ENCODE measurements around the gene UBE2E2. TPM values are rescaled to one million over a fixed set of nuclear protein-coding genes. Genes with fewer than 3 reads are reported as not detected.

The UBE2E2 gene
- total and polyA plus RNA-seq, 2 of the 13 experiments (the other 11 are each of a cell fraction or from before 2014, with no cell fraction given): 0.77 to 1.5 TPM

GRCh38 chr3:23175341-23176083 lies 27.6 kb upstream of the UBE2E2 start:
- Histone ChIP-seq H3K27ac (ENCODE audit: extremely low read length, insufficient read depth, low read length) (no peak overlapping the region), H3K27me3 (ENCODE audit: control insufficient read depth in 1 of 2, insufficient read depth in 2 of 2, low read length in 2 of 2) (no peaks in the 10 kb centered on the region), H4K20me1 (ENCODE audit: insufficient read depth, low read length) (no peaks in the 10 kb centered on the region), H3K79me2 (ENCODE audit: insufficient read depth, low read length) (no peaks in the 10 kb centered on the region), H3K4me2 (ENCODE audit: low read depth, low read length) (no peak overlapping the region), H3K4me1 (ENCODE audit: insufficient read depth, low read length) (no peaks in the 10 kb centered on the region), H3K9ac (ENCODE audit: insufficient read depth, low read depth, low read length) (no peak overlapping the region), H3K36me3 (replicated peaks in 1 of 2; ENCODE audit: control insufficient read depth in 1 of 2, insufficient read depth in 2 of 2, low read length in 2 of 2) (no peaks in the 10 kb centered on the region), H2AFZ (ENCODE audit: low read length) (no peak overlapping the region), H3K9me3 (ENCODE audit: low read length) (no peaks in the 10 kb centered on the region), H3K4me3 (replicated peaks in 1 of 3; ENCODE audit: insufficient read depth in 1 of 3, low read depth in 2 of 3, low read length in 3 of 3) (no peak overlapping the region)
- in situ Hi-C loops (cut with HindIII; ENCODE audit: extremely low pct_ligation_motif_present, low pct_unique_long_range_greater_than_20kb) (no loop called here), intact Hi-C loops (cut with micrococcal nuclease; ENCODE audit: unreplicated experiment) (no loop called here)
- WGBS (ENCODE audit: low lambda C conversion rate): 0% methylated on average over 2 of the region's 2 CpGs
- FAIRE-seq (no peak), DNase-seq (ENCODE audit: low spot score) (no peak), ATAC-seq (no peak)
- ChIA-PET CTCF (ENCODE audit: low intra/inter-chr PET ratio, low total read pairs) (no interaction called here), POLR2A (no interaction called here)
- no TSS peak for BruUV-seq (replicated peaks)
- TF ChIP-seq ZNF639 (CRISPR knock-in tag; conservative IDR thresholded peaks at IDR 0.05): no peak
- TF ChIP-seq MAF1 (CRISPR knock-in tag; IDR thresholded peaks at IDR 0.05; ENCODE audit: borderline replicate concordance): no peak
- TF ChIP-seq ZNF160 (CRISPR knock-in tag; IDR thresholded peaks at IDR 0.05): no peak
- no peak for TF ChIP-seq ZHX1 (CRISPR knock-in tag; IDR thresholded peaks at IDR 0.05; ENCODE audit: low read depth)
- TF ChIP-seq ZNF263 (CRISPR knock-in tag; IDR thresholded peaks at IDR 0.05): no peak
- TF ChIP-seq STAT6 (CRISPR knock-in tag; IDR thresholded peaks at IDR 0.05; ENCODE audit: borderline replicate concordance): no peak
- TF ChIP-seq, protein P1, sequence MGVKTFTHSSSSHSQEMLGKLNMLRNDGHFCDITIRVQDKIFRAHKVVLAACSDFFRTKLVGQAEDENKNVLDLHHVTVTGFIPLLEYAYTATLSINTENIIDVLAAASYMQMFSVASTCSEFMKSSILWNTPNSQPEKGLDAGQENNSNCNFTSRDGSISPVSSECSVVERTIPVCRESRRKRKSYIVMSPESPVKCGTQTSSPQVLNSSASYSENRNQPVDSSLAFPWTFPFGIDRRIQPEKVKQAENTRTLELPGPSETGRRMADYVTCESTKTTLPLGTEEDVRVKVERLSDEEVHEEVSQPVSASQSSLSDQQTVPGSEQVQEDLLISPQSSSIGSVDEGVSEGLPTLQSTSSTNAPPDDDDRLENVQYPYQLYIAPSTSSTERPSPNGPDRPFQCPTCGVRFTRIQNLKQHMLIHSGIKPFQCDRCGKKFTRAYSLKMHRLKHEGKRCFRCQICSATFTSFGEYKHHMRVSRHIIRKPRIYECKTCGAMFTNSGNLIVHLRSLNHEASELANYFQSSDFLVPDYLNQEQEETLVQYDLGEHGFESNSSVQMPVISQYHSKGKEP (CRISPR knock-in tag; IDR thresholded peaks at IDR 0.05): no peak
- TF ChIP-seq, protein P2, sequence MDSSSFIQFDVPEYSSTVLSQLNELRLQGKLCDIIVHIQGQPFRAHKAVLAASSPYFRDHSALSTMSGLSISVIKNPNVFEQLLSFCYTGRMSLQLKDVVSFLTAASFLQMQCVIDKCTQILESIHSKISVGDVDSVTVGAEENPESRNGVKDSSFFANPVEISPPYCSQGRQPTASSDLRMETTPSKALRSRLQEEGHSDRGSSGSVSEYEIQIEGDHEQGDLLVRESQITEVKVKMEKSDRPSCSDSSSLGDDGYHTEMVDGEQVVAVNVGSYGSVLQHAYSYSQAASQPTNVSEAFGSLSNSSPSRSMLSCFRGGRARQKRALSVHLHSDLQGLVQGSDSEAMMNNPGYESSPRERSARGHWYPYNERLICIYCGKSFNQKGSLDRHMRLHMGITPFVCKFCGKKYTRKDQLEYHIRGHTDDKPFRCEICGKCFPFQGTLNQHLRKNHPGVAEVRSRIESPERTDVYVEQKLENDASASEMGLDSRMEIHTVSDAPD (CRISPR knock-in tag; IDR thresholded peaks at IDR 0.05): no peak
- TF ChIP-seq AHR (CRISPR knock-in tag; IDR thresholded peaks at IDR 0.05): no peak
- no peak for TF ChIP-seq RXRB (CRISPR knock-in tag; IDR thresholded peaks at IDR 0.05; ENCODE audit: borderline replicate concordance)
- TF ChIP-seq, protein P3, sequence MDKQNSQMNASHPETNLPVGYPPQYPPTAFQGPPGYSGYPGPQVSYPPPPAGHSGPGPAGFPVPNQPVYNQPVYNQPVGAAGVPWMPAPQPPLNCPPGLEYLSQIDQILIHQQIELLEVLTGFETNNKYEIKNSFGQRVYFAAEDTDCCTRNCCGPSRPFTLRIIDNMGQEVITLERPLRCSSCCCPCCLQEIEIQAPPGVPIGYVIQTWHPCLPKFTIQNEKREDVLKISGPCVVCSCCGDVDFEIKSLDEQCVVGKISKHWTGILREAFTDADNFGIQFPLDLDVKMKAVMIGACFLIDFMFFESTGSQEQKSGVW (CRISPR knock-in tag; IDR thresholded peaks at IDR 0.05; ENCODE audit: borderline replicate concordance): no peak
- no peak for TF ChIP-seq GATA4 (IDR thresholded peaks at IDR 0.05; ENCODE audit: borderline replicate concordance, low read depth)
- TF ChIP-seq GATAD1 (CRISPR knock-in tag; IDR thresholded peaks at IDR 0.05): no peak

Data from HepG2 (cell line).